Measurements from ENCODE around the gene KRTAP5-4.
"Not testable (repeated sequence)": the region's sequence is repeated elsewhere in the genome, so short reads cannot be mapped to it uniquely, and the experiment has no call there.

Gene KRTAP5-4

GRCh38 chr11:1586699-1587098 lies 35.2 kb downstream of the KRTAP5-4 start:
- no peak for TF ChIP-seq ZFX (IDR thresholded peaks at IDR 0.05; ENCODE audit: borderline replicate concordance)
- TF ChIP-seq CTCF (IDR thresholded peaks at IDR 0.05) = no peak
- no peak overlapping the region for H3K27ac ChIP-seq

DNA sequence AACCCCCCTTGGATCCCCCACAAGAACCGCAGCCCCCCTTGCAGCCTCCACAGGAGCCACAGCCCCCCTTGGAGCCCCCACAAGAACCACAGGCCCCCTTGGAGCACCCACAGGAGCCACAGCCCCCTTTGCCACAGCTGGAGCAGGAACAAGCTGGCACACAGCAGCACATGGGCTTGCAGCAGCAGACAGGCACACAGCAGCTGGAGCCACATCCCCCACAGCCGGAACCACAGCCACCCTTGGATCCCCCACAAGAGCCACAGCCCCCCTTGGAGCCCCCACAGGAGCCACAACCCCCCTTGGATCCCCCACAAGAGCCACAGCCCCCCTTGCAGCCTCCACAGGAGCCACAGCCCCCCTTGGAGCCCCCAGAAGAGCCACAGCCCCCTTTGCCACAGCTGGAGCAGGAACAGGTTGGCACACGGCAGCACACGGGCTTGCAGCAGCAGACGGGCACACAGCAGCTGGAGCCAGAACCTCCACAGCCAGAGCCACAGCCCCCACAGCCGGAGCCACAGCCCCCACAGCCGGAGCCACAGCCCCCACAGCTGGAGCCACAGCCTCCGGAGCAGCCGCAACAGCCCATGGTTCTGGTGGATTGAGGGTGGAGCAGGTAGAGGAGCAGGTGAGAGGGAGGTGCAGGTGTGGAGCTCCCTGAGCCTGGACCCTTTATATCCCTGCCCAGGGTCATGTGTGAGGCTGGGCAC lies 37.1 kb downstream of the KRTAP5-4 start, which contains the start of gene KRTAP5-1:
TSS of gene KRTAP5-1 (minus strand) at position 623 of the 710 bp plus-strand sequence. CDS start at position 589, 34 bp downstream.
- H3K27ac ChIP-seq = not testable (repeated sequence)

GRCh38 chr11:1582909-1583308 lies 39.0 kb downstream of the KRTAP5-4 start:
- H3K27ac ChIP-seq = not testable (repeated sequence)

- TF ChIP-seq ZFX (IDR thresholded peaks at IDR 0.05; ENCODE audit: borderline replicate concordance) = no peak
- TF ChIP-seq CTCF (IDR thresholded peaks at IDR 0.05) = no peak
- H3K27ac ChIP-seq = no peak overlapping the region
These were observed 40.0 kb downstream of the KRTAP5-4 start for GRCh38 chr11:1581976-1582375.

- no peak for TF ChIP-seq CTCF (IDR thresholded peaks at IDR 0.05)
- no peak for TF ChIP-seq ZFX (IDR thresholded peaks at IDR 0.05; ENCODE audit: borderline replicate concordance)
- H3K27ac ChIP-seq = no peak overlapping the region
These were observed 45.1 kb downstream of the KRTAP5-4 start for GRCh38 chr11:1576825-1577224.

- not testable (repeated sequence) for H3K27ac ChIP-seq
These were observed 46.2 kb downstream of the KRTAP5-4 start for GRCh38 chr11:1575756-1576155.

DNA sequence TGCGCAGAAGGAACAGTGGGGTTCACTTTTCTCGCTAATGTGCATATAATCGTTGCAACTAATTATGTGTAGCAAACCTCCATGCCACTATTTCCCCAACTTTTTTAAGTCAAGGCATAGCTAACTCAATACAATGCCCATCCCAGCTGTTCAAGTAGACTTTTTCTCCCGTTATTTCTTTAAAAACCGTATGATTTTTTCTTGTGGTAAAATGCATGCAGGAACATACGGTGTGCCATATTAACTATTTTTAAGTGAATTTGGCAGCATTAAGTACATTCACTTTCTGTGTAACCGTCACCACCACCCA lies 47.0 kb downstream of the KRTAP5-4 start:
- TF ChIP-seq ZFX (IDR thresholded peaks at IDR 0.05; ENCODE audit: borderline replicate concordance) (no peak), CTCF (IDR thresholded peaks at IDR 0.05) (no peak; the same call in none of the 2 replicates)
- H3K27ac ChIP-seq = peak overlapping the region; percentile 94

GRCh38 chr11:1574238-1574932 lies 47.6 kb downstream of the KRTAP5-4 start:
- peak overlapping the region; percentile 94 for H3K27ac ChIP-seq
- peak; percentile 97 for TF ChIP-seq CTCF (IDR thresholded peaks at IDR 0.05)
- TF ChIP-seq ZFX (IDR thresholded peaks at IDR 0.05; ENCODE audit: borderline replicate concordance) = no peak

DNA sequence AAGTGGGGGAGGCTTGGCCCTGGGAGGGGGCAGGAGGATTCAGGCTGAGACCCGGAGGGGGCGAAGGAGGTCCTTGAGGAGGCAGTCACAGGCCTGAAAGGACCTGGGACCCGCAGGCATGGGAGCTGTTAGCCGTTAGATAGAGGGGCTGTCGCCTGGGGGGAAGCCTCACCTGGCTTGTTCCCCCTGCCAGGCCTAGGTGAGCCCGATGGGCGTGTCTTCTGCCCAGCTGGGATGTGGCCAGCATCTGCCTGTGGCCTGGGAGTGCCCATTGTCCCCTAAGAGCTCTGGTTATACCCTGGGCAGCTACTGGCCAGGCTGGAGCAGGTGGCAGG lies 48.1 kb downstream of the KRTAP5-4 start:
- TF ChIP-seq ZFX (IDR thresholded peaks at IDR 0.05; ENCODE audit: borderline replicate concordance) (no peak), CTCF (IDR thresholded peaks at IDR 0.05) (no peak)
- H3K27ac ChIP-seq = peak overlapping the region; percentile 94
